Epithelial cell of esophagus (primary cell): ENCODE data around the gene MPRIP.

Experiments
- DNase-seq: peaks from one replicate; pipeline ENCODE4 v3.0.0; 2010; ENCODE audit warnings: low read depth
- H3K4me3 ChIP-seq: 2 replicates; pipeline ENCODE4 v1.5.1; 2011; ENCODE audit warnings: mild to moderate bottlenecking, low read length, control low read depth
- CTCF ChIP-seq: IDR thresholded peaks from 2 replicates; pipeline ENCODE4 v1.5.1; 2011; ENCODE audit warnings: low read depth, mild to moderate bottlenecking, low read length, control low read depth, inconsistent platforms; ENCODE audit not compliant: insufficient read depth; ENCODE audit errors: missing control alignments

Gene MPRIP

GRCh38 chr17:17171186-17171585, 128.9 kb downstream of the MPRIP start:
- H3K4me3 ChIP-seq = no peak overlapping the region
- DNase-seq = no peak
- no peak for TF ChIP-seq CTCF

GRCh38 chr17:17172001-17172939, 130.0 kb downstream of the MPRIP start:
- DNase-seq = no peak
- TF ChIP-seq CTCF = peak; percentile 51
- H3K4me3 ChIP-seq = no peak overlapping the region

- no peak overlapping the region for H3K4me3 ChIP-seq
- no peak for DNase-seq
- TF ChIP-seq CTCF = no peak
Observed at GRCh38 chr17:17172990-17173389, 130.7 kb downstream of the MPRIP start.

GRCh38 chr17:17173921-17174320, 131.7 kb downstream of the MPRIP start:
- TF ChIP-seq CTCF = no peak
- H3K4me3 ChIP-seq = no peak overlapping the region
- no peak for DNase-seq

GRCh38 chr17:17175340-17175739, 133.1 kb downstream of the MPRIP start:
- no peak overlapping the region for H3K4me3 ChIP-seq
- TF ChIP-seq CTCF = no peak
- no peak for DNase-seq

- no peak overlapping the region for H3K4me3 ChIP-seq
- DNase-seq = no peak
- no peak for TF ChIP-seq CTCF
Observed at GRCh38 chr17:17175917-17176316, 133.7 kb downstream of the MPRIP start.

GRCh38 chr17:17176341-17176740, 134.1 kb downstream of the MPRIP start:
- no peak for DNase-seq
- no peak for TF ChIP-seq CTCF
- H3K4me3 ChIP-seq = no peak overlapping the region
